Thyroid gland (tissue), 4 donors: Measurements from ENCODE around the gene TMEM271. TPM values are rescaled to one million over a fixed set of nuclear protein-coding genes. Genes with fewer than 3 reads are reported as not detected.
"Not testable (repeated sequence)": the region's sequence is repeated elsewhere in the genome, so short reads cannot be mapped to it uniquely, and the experiment has no call there.

Experiments
- DNase-seq, 2 donors: peaks; one replicate each; pipeline ENCODE4 v3.0.0-alpha.2; 2019
- H3K27ac ChIP-seq, 3 donors: fragments of 200-600 bp; sonication (generic); 1 replicate in 2 of 3; 2 replicates in 1 of 3; pipeline ENCODE4 v1.5.1; 2016 to 2019; ENCODE audit warnings: mild to moderate bottlenecking in 1 of 3, moderate library complexity in 1 of 3
- H3K27me3 ChIP-seq: fragments of 200-600 bp; sonication (generic); one replicate; pipeline ENCODE4 v1.5.1; 2019
- H3K36me3 ChIP-seq, 2 donors: fragments of 200-600 bp; sonication (generic); one replicate each; pipeline ENCODE4 v1.5.1; 2016 to 2019
- H3K4me1 ChIP-seq, 2 donors: fragments of 200-600 bp; sonication (generic); one replicate each; pipeline ENCODE4 v1.5.1; 2017 to 2019
- H3K4me3 ChIP-seq, 3 donors: fragments of 200-600 bp; sonication (generic); replicated peaks in 1 of 3; 1 replicate in 2 of 3; 2 replicates in 1 of 3; pipeline ENCODE4 v1.5.1; 2016; ENCODE audit warnings: mild to moderate bottlenecking in 1 of 3
- H3K9me3 ChIP-seq: fragments of 200-600 bp; sonication (generic); one replicate; pipeline ENCODE4 v1.5.1; 2017
- POLR2A ChIP-seq, 2 donors: fragments of 450-650 bp; IDR thresholded peaks; one replicate each; pipeline ENCODE4 v1.6.1; 2017; ENCODE audit warnings: antibody characterized with exemption in 2 of 2, mild to moderate bottlenecking in 2 of 2, moderate library complexity in 1 of 2
- WGBS, 2 donors: methylation state at CpG; one replicate each; pipeline ENCODE4 v1.1.5; 2017; 5-methylcytosine and 5-hydroxymethylcytosine counted together
- intact Hi-C: fragments of 100-400 bp; cut with DNase I; formaldehyde crosslinking; loops from one replicate; pipeline ENCODE4 v1.15.1; 2023
- total RNA-seq, 4 donors: library from RNA; depleted of rRNA; stranded (reverse); fragments of >200 nt; gene quantifications; one replicate each; pipeline ENCODE4 v1.2.3, GENCODE V29; 2016
- TF ChIP-seq, protein P1 (sequence below), 6 experiments: fragments of 200-600 bp in 3 of 6; fragments of 450-650 bp in 3 of 6; sonication (generic) in 3 of 6; IDR thresholded peaks; one replicate each; pipeline ENCODE4 v1.5.1; 2016 to 2019; ENCODE audit warnings: antibody characterized with exemption in 6 of 6, mild to moderate bottlenecking in 2 of 6, inconsistent platforms in 1 of 6, moderate library complexity in 1 of 6

TMEM271 gene
- total RNA-seq, 4 donors from 2014 or later, result not detected

GRCh38 chr4:600850-601515 is 24.9 kb upstream of the TMEM271 start:
- no peak for DNase-seq
- no peak overlapping the region for H3K4me3 ChIP-seq
- no peaks in the 10 kb centered on the region for H3K4me1 ChIP-seq
- no peaks in the 10 kb centered on the region for H3K36me3 ChIP-seq
- TF ChIP-seq POLR2A (IDR thresholded peaks at IDR 0.05), result no peak
- TF ChIP-seq, protein P1, sequence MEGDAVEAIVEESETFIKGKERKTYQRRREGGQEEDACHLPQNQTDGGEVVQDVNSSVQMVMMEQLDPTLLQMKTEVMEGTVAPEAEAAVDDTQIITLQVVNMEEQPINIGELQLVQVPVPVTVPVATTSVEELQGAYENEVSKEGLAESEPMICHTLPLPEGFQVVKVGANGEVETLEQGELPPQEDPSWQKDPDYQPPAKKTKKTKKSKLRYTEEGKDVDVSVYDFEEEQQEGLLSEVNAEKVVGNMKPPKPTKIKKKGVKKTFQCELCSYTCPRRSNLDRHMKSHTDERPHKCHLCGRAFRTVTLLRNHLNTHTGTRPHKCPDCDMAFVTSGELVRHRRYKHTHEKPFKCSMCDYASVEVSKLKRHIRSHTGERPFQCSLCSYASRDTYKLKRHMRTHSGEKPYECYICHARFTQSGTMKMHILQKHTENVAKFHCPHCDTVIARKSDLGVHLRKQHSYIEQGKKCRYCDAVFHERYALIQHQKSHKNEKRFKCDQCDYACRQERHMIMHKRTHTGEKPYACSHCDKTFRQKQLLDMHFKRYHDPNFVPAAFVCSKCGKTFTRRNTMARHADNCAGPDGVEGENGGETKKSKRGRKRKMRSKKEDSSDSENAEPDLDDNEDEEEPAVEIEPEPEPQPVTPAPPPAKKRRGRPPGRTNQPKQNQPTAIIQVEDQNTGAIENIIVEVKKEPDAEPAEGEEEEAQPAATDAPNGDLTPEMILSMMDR (IDR thresholded peaks at IDR 0.05), result no peak
- intact Hi-C loops, result no loop called here
- H3K27ac ChIP-seq, result no peak overlapping the region
- H3K27me3 ChIP-seq, result no peaks in the 10 kb centered on the region
- H3K9me3 ChIP-seq, result no peaks in the 10 kb centered on the region
- 54 to 56% methylated on average over 11 of the region's 11 CpGs for WGBS, 2 donors

DNA sequence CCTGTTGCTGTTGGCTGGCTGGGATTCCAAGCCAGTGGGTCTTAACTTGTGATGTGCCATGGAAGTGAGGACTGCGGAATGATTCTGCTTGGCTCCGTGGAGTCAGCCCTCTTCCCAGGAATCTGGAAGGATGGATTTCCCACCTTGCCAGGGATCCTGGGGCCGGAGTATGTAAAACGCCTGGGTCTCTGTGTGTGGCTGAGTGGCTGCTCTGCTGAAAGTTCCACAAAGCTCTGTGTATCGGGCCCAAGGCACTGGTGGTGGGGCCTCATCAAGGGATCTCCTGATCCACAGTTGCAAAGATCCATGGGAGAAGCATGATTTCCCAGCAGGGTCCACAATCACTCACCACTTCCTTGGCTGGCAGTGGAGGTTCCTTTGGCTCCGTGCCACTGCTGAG is 24.1 kb upstream of the TMEM271 start:
- Histone ChIP-seq H3K4me1 (no peaks in the 10 kb centered on the region), H3K27me3 (no peaks in the 10 kb centered on the region), H3K36me3 (no peaks in the 10 kb centered on the region), H3K4me3 (no peak overlapping the region), H3K27ac (no peak overlapping the region), H3K9me3 (no peaks in the 10 kb centered on the region)
- no peak for DNase-seq
- no peak for TF ChIP-seq POLR2A (IDR thresholded peaks at IDR 0.05)
- TF ChIP-seq, protein P1 (IDR thresholded peaks at IDR 0.05), result no peak
- 73 to 75% methylated on average over 5 of the region's 6 CpGs for WGBS, 2 donors
- intact Hi-C loops, result no loop called here

GRCh38 chr4:598925-599324 is 22.8 kb upstream of the TMEM271 start:
- no peak for TF ChIP-seq POLR2A (IDR thresholded peaks at IDR 0.05)
- TF ChIP-seq, protein P1 (IDR thresholded peaks at IDR 0.05), result no peak
- Histone ChIP-seq H3K9me3 (no peaks in the 10 kb centered on the region), H3K36me3 (no peaks in the 10 kb centered on the region), H3K27me3 (no peaks in the 10 kb centered on the region), H3K27ac (no peak overlapping the region), H3K4me3 (no peak overlapping the region), H3K4me1 (no peaks in the 10 kb centered on the region)
- 70 to 80% methylated on average over 2 to 3 of the region's 3 CpGs for WGBS, 2 donors
- intact Hi-C loops, result no loop called here
- no peak for DNase-seq

- TF ChIP-seq, protein P1 (IDR thresholded peaks at IDR 0.05), result no peak
- no peak for TF ChIP-seq POLR2A (IDR thresholded peaks at IDR 0.05)
- Histone ChIP-seq H3K4me3 (no peak overlapping the region), H3K4me1 (no peaks in the 10 kb centered on the region), H3K36me3 (no peaks in the 10 kb centered on the region), H3K27ac (no peak overlapping the region), H3K27me3 (no peaks in the 10 kb centered on the region), H3K9me3 (no peaks in the 10 kb centered on the region)
- intact Hi-C loops, result no loop called here
- DNase-seq, result no peak
- WGBS, 2 donors, result 55 to 64% methylated on average over 5 of the region's 5 CpGs
Measured at GRCh38 chr4:592825-593520, 16.9 kb upstream of the TMEM271 start.

DNA sequence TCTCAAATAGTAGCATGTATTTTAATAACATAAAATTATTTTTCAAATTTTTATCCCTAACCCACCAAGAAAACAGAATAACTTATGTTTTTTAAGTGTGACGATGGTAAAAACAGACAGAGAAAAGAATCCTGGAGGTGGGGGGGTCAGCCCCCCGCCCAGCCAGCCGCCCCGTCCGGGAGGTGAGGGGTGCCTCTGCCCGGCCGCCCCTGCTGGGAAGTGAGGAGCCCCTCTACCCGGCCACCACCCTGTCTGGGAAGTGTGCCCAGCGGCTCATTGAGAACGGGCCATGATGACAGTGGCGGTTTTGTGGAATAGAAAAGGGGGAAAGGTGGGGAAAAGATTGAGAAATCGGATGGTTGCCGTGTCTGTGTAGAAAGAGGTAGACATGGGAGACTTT is 16.1 kb upstream of the TMEM271 start:
- H3K4me1 ChIP-seq, H3K27me3 ChIP-seq, DNase-seq, H3K9me3 ChIP-seq, H3K36me3 ChIP-seq, H3K27ac ChIP-seq, H3K4me3 ChIP-seq, intact Hi-C loops: not testable (repeated sequence)
- WGBS, 2 donors, result 56 to 60% methylated on average over 13 of the region's 13 CpGs
